ENCODE data around the gene PKP3. TPM values are rescaled to one million over a fixed set of nuclear protein-coding genes. Genes with fewer than 3 reads are reported as not detected.
"Not testable (repeated sequence)": the region's sequence is repeated elsewhere in the genome, so short reads cannot be mapped to it uniquely, and the experiment has no call there.

PKP3 gene
- total RNA-seq, 1 donor from 2014 or later = 0.40 TPM

DNA sequence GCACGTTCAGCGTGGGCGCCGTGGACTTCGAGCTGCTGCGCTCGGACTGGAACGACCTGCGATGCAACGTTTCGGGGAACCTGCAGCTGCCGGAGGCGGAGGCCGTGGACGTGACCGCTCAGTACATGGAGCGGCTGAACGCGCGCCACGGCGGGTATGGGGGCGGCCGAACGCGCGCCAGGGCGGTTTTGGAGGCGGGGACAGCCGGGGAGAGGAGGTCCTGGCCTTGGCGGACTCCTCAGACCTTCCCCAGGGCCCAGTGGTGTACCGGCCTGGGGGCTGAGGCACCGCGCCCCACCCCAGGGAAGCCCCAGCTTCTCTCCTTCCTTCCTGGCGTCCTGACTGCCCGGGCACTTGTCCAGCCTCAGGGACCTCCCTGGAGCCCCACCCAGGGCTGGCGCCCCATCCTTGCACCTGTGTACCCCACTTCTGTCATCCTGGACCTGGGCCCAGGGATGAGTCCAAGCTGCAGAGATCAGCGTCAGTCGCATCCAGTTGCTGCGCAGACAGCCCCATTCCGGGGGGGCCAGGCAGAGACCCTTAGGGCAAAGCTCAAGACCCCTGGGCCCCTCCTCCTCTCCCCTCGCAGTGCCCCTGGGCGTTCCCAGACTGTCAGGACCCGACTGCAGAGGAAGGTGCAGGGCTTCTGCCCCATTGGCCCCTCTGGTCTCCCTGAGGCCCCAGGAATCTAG lies 16.7 kb upstream of the PKP3 start:
- no peak for DNase-seq (ENCODE audit: low read depth in 2 of 2)

DNA sequence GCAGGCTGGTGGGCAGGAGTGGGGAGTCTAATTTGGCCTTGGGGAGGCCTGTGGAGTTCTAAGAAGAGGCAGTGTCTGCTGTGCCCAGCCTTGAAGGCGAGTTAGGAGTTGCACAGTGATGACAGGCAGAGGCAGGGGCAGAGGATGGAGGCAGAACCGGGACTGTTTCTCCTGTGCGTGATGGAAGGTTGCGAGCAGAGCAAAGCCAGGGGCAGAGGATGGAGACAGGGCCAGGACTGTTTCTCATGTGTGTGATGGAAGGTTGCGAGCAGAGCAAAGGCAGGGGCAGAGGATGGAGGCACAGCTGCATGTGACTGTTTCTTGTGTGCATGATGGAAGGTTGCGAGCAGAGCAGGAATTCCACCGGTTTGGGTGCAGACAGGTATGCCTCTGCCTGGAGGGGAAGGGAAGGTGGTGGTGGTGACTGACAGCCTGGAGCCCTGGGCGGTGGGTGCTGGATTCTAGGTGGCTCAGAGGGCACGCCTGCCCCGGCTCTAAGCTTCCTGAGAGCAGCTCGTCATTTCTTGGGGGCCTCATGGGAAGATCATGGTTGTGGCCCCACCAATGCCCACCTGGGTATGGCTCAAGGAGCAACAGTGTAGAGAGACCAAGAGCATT lies 16.0 kb upstream of the PKP3 start:
- no peak for DNase-seq (ENCODE audit: low read depth in 2 of 2)

DNA sequence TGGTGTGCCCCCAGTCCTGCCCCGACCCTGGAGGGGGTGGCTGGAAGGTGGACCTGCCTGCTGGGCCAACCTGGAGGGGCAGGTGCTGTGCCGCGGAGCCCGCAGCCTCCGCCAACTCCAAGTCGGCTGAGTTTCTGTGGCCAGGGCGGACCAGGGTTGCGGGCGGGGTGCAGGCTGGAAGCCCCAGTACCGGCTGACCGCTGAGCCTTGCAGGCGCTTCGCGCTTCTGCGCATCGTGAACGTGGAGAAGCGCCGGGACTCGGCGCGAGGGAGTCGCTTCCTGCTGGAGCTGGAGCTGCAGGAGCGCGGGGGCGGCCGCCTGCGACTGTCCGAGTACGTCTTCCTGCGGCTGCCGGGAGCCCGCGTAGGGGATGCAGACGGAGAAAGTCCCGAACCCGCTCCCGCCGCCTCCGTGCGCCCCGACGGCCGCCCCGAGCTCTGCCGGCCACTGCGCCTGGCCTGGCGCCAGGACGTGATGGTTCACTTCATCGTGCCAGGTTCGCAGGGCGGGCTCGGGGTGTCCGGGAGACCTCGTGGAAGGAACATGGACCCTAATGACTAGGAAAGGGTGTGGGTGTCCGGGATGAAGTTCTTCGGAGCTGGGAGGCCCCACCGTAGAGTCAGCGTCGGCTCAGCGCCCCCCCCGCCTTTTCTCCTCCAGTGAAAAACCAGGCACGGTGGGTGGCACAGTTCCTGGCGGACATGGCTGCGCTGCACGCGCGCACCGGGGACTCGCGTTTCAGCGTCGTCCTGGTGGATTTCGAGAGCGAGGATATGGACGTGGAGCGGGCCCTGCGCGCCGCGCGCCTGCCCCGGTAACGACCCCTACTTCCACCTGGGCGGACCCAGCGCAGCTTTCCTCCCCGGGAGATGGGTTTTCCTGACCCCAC lies 14.6 kb upstream of the PKP3 start:
- no peak for DNase-seq (ENCODE audit: low read depth in 2 of 2)

DNA sequence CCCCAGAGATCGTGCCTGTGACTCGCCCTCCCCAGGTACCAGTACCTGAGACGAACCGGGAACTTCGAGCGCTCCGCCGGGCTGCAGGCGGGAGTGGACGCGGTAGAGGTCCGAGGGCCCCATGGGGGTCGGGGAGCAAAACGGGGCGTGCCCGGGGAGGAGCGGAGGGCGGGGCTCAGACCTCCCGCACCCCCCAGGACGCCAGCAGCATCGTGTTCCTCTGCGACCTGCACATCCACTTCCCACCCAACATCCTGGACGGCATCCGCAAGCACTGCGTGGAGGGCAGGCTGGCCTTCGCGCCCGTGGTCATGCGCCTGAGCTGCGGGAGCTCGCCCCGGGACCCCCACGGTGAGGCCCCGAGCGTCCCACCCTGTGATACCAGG lies 13.9 kb upstream of the PKP3 start:
- no peak for DNase-seq (ENCODE audit: low read depth in 2 of 2)

DNA sequence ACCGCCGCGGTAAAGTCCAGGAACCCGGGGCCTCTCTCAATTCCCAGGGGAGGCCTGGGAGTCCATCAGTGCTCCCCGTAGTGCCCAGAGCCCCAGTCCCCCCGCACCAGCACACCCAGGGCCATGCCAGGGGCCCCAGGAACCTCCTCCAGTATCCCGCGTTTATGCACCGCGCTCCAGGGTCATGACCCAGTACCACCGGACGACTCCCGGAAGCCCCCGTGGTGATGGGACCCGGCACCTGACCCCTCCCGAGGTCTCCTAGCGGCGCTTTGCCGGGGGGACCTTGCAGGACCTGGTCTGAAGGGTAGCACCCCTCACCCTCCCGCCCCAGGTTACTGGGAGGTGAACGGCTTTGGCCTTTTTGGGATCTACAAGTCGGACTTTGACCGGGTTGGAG lies 13.5 kb upstream of the PKP3 start:
- DNase-seq (ENCODE audit: low read depth in 2 of 2) = no peak

DNA sequence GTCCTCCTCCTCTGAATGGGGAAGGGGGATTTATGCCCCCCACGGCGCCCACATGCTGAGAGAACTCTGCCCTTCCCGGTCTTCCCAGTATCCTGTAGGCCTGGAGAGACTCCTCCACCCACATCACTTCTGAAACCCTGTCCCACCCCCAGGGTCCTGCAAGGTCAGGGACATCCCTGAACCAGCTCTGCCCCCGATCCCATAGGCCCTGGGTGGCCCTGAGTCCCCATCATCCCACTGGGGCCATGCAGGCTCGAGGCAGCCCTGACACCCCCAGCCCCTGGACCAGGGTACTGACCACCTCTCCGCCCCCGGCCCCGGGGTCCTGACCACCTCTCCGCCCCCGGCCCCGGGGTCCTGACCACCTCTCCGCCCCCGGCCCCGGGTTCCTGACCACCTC lies 13.0 kb upstream of the PKP3 start:
- DNase-seq (ENCODE audit: low read depth in 2 of 2) = no peak

DNA sequence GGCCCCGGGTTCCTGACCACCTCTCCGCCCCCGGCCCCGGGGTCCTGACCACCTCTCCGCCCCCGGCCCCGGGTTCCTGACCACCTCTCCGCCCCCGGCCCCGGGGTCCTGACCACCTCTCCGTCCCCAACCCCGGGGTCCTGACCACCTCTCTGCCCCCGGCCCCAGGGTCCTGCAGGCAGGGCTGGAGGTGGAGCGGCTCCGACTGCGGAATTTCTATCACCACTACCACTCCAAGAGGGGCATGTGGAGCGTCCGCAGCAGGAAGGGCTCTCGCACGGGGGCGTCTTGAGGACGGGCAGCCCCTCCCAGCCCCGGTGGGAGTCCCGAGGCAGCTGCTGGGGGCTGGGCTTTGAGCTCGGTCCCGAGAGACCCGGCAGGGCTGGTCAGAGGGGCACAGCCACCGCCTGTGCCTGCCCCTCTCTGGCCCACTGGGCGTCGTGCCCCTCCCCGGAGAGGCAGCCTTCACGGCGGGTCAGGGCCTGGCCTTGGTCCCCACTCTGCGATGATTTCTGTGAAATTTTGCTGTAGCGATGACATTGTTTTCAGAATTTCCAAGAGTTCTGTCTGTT lies 12.4 kb upstream of the PKP3 start:
- DNase-seq (ENCODE audit: low read depth in 2 of 2) = no peak

DNA sequence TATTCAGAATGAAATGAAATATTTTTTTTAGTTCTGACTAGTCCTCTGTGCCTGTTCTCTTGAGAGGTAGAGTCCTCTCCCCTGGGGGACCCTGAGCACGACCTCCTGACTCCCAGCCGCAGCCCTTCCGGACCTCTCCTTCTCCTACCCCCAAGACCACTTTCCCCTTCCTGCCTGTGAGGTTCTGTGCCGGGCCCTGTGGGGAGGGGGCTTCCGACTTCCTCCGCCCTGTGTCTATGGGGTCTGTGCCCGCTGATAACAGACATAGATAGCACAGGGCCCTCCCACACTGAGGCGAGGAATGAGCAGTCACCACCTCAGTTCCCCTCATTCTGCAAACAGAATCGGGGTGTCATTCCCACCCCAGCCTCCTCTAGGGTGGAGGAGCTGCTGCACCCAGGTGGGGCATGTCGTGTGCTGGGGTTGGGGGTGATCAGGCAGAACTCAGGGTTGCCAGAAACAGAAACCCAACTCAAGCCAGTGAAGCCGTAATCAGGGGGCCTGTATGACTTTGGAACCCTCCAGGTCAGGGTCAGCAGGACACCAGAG lies 11.9 kb upstream of the PKP3 start:
- no peak for DNase-seq (ENCODE audit: low read depth in 2 of 2)

DNA sequence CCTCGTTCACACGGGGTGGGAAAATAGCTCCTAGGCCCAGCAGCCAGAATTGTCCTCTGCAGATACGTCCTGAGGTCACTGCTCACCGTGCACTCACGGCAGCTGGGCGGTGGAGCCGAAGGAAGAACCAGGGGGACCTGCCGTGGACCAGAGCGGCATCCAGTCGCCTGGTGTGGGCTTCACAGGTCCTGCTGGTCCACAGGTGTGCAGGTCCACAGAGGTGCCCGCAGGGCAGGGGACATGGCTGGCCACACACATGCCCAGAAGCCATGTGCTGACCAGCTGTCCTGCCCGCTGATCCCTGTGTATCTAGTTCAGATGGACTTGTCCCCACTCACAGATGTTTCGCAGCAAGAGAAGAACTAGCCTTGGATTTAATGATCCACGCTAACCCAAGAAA lies 10.6 kb upstream of the PKP3 start:
- no peak for DNase-seq (ENCODE audit: low read depth in 2 of 2)

DNA sequence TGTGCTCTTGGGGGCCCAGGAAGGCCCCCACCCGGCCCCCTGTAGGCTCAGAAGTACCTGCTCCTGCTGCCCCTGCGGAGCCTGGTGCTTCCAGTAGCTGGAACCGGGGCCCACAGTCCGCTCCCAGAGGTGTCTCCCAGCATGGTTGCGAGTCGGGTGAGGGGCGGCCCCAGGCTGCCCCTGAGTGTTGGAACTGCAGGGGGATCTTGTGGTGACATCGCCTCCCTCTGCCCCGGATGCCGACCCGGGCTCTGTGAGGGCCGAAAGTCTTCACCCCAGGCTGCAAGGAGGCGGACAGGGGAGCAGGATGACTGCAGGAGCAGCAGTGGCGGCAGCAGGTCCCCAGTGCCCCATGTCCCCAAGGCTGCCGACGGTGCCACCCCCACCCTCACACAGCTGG lies 9.5 kb upstream of the PKP3 start:
- DNase-seq (ENCODE audit: low read depth in 2 of 2) = no peak

DNA sequence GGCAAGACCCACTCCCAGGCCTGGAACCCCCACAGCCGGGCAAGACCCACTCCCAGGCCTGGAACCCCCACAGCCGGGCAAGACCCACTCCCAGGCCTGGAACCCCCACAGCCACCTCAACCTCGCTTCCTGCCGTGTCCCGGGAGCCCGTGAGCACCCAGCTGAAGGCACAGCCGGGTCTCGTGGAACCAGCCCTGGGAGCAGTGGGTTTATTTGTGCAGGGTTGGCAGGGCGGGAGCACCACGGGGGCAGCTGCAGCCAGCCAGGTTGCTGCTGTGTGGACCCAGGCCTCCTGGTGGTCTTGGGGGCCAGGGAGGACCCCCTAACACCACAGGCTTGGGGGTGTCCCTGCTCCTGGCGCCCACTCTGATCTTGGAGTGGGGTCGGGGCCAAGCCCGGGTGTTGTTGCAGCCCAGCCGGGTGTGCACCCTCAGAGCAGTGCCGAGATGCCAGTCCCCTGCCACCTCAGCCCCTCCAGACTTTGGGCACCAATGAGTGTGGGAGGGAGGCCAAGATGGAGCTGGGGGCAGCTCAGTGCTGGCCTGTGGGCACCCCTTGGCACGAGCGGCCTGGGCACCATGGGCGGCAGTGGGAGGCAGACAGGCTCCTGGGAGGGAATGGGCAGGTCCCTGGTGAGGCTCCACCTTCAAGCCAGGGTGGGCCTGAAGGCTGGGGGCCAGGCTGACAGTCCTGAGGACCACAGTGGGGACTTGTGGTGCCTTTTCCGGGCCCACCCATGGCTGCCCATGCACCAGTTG lies 8.2 kb upstream of the PKP3 start:
- DNase-seq (ENCODE audit: low read depth in 2 of 2) = no peak

DNA sequence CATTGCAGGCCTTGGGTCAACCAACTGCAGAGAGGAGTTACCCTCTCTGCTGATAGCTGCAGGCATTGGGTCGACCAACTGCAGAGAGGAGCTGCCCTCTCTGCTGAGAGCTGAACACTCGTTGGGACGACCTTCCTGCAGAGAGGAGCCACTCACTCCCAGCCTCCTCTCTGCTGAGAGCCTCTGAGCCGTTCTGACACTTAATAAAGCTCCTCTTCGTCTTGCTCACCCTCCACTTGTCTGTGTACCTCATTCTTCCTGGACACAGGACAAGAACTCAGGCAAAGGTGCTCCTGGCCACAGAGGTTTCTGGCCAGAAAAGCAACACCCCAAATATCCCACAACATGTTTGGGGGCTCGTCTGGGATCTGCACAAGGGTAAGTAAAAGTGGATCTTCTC lies 7.5 kb upstream of the PKP3 start:
- no peak for DNase-seq (ENCODE audit: low read depth in 2 of 2)

DNA sequence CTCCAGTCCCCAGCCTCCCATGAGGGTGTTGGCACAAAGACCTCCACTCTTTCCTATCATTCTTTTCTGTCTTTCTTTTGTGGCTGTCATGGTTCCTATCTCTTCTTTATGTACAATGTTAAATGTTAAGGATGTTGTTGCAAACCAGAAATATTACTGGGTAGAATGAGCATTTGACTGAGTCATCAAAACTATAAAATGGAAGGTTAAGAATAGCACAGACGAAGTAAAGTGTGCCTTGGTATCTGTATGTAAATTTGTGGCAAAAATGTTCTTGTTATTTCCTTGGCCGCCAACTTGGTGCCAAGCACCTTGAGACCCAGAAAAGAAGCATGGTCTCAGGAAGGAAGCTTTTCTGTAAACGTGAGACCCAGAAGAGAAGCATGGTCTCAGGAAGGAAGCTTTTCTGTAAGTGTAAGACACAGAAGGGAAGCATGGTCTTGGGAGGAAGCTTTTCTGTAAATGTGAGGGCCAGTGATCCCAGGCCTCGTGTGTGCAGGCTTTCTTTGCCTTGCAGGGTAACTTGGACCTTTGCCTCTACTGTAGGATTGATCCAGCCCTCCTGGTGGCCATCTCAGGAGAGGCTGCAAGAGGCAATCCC lies 6.7 kb upstream of the PKP3 start:
- no peak for DNase-seq (ENCODE audit: low read depth in 2 of 2)

DNA sequence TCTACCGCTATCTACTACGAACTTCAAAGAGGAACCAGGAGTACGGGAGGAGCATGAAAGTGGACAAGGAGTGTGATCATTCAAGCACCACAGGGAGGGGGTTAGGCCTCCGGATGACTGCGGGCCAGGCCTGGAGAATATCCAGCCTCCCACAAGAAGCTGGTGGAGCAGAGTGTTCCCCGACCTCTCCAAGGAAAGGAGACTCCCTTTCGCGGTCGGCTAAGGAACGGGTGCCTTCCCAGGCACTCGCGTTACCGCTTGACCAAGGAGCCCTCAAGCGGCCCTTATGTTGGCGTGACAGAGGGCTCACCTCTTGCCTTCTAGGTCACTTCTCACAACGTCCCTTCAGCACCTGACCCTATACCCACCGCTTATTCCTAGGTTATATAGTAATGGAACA lies 4.6 kb upstream of the PKP3 start:
- not testable (repeated sequence) for DNase-seq (ENCODE audit: low read depth in 2 of 2)

DNA sequence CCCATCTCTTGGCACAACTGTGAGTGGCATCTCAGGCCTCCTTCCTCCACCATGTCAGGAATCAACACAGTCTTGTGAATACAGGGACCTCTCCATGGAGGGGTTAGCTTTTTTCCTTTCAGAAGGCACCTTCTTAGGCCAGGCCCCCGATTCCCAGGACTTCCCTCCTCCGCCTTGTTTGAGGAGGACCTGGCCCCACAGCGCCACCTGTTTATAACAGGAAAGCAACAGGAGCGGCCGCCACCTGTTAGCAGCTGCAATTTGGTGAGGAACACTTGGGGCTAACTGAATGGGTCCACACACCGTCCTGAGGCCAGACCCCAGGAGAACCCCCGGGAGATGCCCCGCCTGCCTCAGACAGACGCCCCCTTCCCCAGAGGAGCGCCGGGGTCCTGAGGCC lies 3.8 kb upstream of the PKP3 start:
- no peak for DNase-seq (ENCODE audit: low read depth in 2 of 2)

DNA sequence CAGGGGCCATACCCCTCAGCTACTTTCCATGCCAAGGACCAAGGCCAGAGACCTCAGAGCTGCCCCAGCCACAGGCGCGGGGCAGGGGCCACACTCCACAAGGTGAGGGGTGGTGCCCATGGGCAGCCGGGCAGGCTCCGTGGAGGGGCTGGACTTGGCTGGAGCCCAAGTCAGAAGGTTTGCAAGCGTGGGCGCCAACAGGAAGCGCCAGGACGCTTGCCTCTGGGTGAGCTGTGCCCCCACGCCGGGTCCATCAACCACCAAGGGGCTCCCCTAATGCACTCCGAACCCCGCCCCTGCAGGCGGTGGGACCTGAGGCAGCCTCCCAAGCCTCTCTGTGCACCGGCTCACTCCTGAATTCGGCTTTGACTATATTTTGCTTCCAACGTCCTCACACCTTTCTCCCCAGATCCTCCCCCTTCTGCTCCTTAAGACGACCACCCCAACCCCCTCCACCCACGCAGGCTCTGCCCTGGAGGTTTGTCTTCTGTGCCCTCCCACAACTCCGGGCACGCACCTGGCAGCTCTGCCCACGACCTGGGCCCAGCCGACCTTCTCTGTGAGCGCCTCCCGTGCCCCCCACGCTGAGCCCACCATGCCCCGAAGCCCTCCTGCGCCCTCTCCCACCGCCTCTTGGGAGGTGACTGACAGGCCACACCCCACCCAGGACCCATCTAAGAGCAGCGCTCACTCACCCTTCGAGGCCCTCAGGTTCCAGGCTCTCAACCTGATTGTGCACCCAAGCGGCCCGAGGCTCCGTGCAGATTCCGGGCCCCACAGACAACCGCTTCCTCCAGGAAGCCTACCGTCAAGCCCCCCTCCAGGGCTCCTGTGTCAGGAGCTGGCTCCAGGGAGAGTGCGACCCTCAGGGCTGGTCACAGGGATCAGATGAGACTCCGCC lies 2.6 kb upstream of the PKP3 start:
- DNase-seq (ENCODE audit: low read depth in 2 of 2) = no peak

DNA sequence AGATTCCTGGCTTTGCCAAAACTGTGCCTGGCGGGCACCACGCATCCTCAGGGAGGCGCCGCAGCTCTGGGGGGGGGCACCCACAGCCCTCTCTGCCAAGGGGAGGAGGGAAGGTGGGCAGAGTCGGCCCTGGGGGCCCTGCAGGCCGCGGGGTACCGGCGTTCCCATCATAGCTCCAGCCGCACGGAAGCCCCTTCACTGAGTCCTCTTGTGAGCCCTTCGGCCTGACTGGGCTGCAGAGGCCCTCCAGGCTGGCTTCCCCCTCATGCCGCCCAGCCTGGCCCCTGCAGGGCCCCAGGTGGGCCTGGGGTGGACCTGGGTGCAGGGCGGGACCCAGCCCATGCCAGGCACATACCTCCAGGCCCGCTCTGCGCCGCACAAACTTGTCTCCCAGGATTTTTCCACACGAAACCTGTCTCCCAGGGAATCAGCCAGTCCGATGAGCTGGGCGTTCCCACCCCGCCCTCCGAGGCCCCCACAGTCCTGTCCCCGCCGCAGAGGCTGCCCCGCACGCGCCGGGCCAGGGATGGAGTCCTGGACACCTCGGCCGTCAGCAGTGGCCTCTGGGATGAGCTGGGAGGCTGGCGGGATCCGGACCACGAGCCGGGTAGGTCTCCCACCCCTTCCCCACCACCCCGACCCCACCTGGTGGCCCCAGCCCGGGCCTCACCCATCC lies 1.8 kb upstream of the PKP3 start:
- no peak for DNase-seq (ENCODE audit: low read depth in 2 of 2)

DNA sequence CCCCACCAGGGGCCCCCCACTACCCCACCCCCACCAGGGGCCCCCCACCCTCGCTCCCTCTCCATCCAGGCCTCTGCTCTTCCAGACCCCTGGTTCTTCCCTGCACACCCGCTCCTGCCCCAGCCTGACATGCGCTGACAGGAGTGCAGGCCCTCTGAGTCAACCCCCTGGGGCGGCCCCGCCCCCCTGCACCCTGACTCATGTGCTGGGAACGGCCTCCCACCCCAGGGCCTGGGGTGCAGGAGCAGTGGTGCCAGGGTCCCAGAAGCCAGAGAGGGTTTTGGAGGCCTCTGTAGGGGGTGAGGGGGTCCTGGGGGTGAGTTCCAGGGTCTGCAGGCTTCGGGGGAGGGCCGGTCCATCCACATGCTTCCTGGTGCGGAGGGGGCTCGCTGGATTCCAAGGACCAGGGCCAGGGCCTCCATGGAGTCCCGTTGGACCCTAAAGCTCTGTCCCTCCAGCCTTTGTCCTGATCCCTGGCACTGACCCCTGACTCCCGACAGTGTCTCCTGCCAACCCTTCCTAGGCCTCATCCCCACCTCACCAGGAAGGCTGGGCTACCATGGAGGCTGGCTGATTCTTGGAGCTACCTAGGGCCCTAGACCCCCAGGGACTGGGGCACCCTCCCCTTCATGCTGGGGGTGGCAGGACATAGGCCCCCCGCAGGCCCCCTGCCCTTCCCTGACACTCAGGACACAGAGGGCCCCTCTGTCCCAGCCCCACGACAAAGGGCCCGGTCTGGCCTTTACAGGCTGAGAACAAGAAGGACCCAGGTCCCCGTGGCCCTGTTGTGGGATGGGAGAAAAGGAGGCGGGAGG lies 583 bp upstream of the PKP3 start:
- peak in 1 of 2 donors; percentile 66 for DNase-seq (ENCODE audit: low read depth in 2 of 2)

Data from lung microvascular endothelial cell (primary cell).